NT2/D1 (cell line): ENCODE data around the gene KAT7.

Source experiments
- SUZ12 ChIP-seq: IDR thresholded peaks from 2 replicates; pipeline ENCODE4 v1.6.1; 2011; ENCODE audit not compliant: insufficient read length, insufficient read depth; ENCODE audit errors: extremely low read depth
- YY1 ChIP-seq: IDR thresholded peaks from 2 replicates; pipeline ENCODE4 v1.6.1; 2011; ENCODE audit not compliant: insufficient read length, insufficient read depth
- ZNF274 ChIP-seq: IDR thresholded peaks from 2 replicates; pipeline ENCODE4 v1.6.1; 2011; ENCODE audit warnings: mild to moderate bottlenecking, low read depth, low read length

- TF ChIP-seq ZNF274 (no peak), SUZ12 (no peak), YY1 (no peak)
Observed at GRCh38 chr17:49798182-49798581, 9.7 kb downstream of the KAT7 start.
